HG03066 (cell line): ENCODE measurements around the gene CDKN1B.

Experiments
- ATAC-seq: cut with Tn5 transposase; IDR thresholded peaks from one replicate; pipeline ENCODE4 v1.9.1; 2021; ENCODE audit warnings: low read depth; ENCODE audit not compliant: unreplicated experiment

Gene CDKN1B

DNA sequence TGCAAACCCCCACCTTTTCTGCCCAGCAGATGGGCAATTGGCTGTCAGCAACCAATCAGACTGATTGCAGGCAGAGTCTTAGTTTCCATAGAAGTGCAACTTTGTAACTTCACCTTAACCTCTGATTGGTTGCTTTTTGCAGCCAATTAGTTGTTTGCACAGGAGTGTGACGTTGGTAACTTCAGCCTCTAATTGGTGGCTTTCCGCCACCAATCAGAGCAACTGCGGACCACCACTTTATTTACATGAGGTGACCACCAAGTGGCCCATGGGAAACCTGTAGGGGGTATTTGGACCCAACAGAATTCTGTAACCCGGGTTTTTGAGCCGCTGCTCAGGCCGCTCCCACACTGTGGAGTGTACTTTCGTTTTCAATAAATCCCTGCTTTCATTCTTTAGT is 32.3 kb downstream of the CDKN1B start:
- no peak for ATAC-seq

DNA sequence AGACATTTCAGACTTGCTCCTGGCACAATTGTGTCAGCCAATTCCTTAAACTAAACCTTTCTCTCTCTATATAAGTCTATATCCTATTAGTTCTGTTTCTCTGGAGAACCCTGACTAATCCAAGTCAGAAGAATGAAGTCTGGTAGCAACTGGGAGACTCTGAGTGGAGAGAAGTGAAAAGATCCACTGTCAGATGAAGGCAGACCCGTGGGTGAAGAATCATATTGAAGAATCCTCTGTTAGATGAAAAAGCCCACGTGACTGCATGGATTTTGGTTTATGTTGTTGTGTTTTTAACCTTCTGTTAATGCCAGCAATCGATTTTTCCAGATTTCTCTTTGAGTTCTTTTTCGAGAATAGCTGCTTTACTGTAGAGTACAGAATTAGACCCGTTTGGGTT is 38.8 kb downstream of the CDKN1B start:
- ATAC-seq = no peak

- no peak for ATAC-seq
Measured at GRCh38 chr12:12757121-12757520, 40.0 kb downstream of the CDKN1B start.

DNA sequence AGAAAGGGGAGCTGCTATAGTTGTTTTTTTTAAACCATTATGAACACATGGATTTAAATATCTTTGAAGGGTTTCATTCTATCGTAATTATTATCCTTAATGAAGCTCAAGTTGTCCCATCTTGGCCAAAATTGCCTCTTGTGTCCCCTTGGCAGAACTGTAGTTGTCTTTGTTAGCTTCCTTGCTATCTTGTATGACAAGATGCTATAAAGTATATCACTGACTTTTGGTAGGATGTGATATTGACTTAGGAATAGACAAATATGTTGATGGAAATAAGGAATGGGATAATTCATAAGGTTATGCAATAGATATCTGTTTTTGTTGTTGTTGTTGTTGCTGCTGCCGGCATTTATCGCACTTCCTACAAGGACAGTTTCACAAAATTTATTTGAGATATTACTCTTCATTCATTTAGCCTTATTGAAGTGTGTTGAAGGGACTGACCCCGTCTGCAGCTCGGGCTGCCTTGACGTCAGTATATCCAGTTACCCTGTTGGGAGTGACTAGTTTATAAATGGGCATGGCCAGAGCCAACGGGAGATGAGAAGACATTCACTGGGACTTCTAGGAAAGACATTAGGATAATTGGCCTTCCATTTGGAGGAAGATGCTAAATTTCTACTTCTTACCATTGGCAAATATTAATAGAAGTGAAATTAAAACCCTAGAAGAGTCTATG is 42.2 kb downstream of the CDKN1B start:
- no peak for ATAC-seq

GRCh38 chr12:12764824-12765223 is 47.7 kb downstream of the CDKN1B start:
- ATAC-seq = no peak

- ATAC-seq = no peak
Measured at GRCh38 chr12:12770262-12770661, 53.1 kb downstream of the CDKN1B start.
